Activated T-cell treated with anti-CD3 and anti-CD28 coated beads, Interleukin-2, amount 50 U/mL, for 48 hours (primary cell): ENCODE data around the gene MACROD2.

Source experiments
- DNase-seq, 2 experiments: peaks; one replicate each; pipeline ENCODE4 v3.0.0-alpha.2; 2020

MACROD2 gene

GRCh38 chr20:15917283-15917682, 1922.0 kb downstream of the MACROD2 start:
- no peak for DNase-seq

- DNase-seq = no peak
Observed at GRCh38 chr20:15918631-15919030, 1923.3 kb downstream of the MACROD2 start.

- no peak for DNase-seq
Observed at GRCh38 chr20:15919118-15919517, 1923.8 kb downstream of the MACROD2 start.

- no peak for DNase-seq
Observed at GRCh38 chr20:15921930-15922329, 1926.6 kb downstream of the MACROD2 start.

- no peak for DNase-seq
Observed at GRCh38 chr20:15922556-15922955, 1927.2 kb downstream of the MACROD2 start.

GRCh38 chr20:15923030-15923776, 1927.9 kb downstream of the MACROD2 start:
- no peak for DNase-seq

- no peak for DNase-seq
Observed at GRCh38 chr20:15924556-15924955, 1929.2 kb downstream of the MACROD2 start.

- no peak for DNase-seq
Observed at GRCh38 chr20:15925376-15925775, 1930.1 kb downstream of the MACROD2 start.

- DNase-seq = no peak
Observed at GRCh38 chr20:15927893-15928650, 1932.8 kb downstream of the MACROD2 start.

GRCh38 chr20:15928946-15929345, 1933.6 kb downstream of the MACROD2 start:
- DNase-seq = no peak

- no peak for DNase-seq
Observed at GRCh38 chr20:15930311-15931305, 1935.3 kb downstream of the MACROD2 start.

- DNase-seq = no peak
Observed at GRCh38 chr20:15931897-15932296, 1936.6 kb downstream of the MACROD2 start.

GRCh38 chr20:15937179-15937578, 1941.9 kb downstream of the MACROD2 start:
- no peak for DNase-seq

- DNase-seq = no peak
Observed at GRCh38 chr20:15938847-15939246, 1943.5 kb downstream of the MACROD2 start.

- no peak for DNase-seq
Observed at GRCh38 chr20:15940127-15940526, 1944.8 kb downstream of the MACROD2 start.

GRCh38 chr20:15942130-15942529, 1946.8 kb downstream of the MACROD2 start:
- no peak for DNase-seq

- DNase-seq = no peak
Observed at GRCh38 chr20:15945289-15945688, 1950.0 kb downstream of the MACROD2 start.

GRCh38 chr20:15949391-15949790, 1954.1 kb downstream of the MACROD2 start:
- no peak for DNase-seq

- no peak for DNase-seq
Observed at GRCh38 chr20:15951658-15952057, 1956.3 kb downstream of the MACROD2 start.

GRCh38 chr20:15958142-15958541, 1962.8 kb downstream of the MACROD2 start:
- DNase-seq = no peak

- DNase-seq = no peak
Observed at GRCh38 chr20:15965165-15965564, 1969.8 kb downstream of the MACROD2 start.

GRCh38 chr20:15967334-15967733, 1972.0 kb downstream of the MACROD2 start:
- no peak for DNase-seq
